Kidney epithelial cell (primary cell): ENCODE data around the gene BBC3. TPM values are rescaled to one million over a fixed set of nuclear protein-coding genes. Genes with fewer than 3 reads are reported as not detected.

Experiments
- DNase-seq: peaks from one replicate; pipeline ENCODE4 v3.0.0-alpha.2; 2010; ENCODE audit warnings: low read depth
- H3K27me3 ChIP-seq: 2 replicates; pipeline ENCODE4 v1.6.0; 2011; ENCODE audit warnings: low read length; ENCODE audit not compliant: control insufficient read depth, insufficient read depth
- H3K36me3 ChIP-seq: 2 replicates; pipeline ENCODE4 v1.5.1; 2011; ENCODE audit warnings: low read length; ENCODE audit not compliant: control insufficient read depth, insufficient read depth
- H3K4me3 ChIP-seq: 2 replicates; pipeline ENCODE4 v1.5.1; 2011; ENCODE audit warnings: low read depth, mild to moderate bottlenecking, control low read depth, low read length
- CTCF ChIP-seq: IDR thresholded peaks from 2 replicates; pipeline ENCODE4 v1.5.1; 2011; ENCODE audit warnings: mild to moderate bottlenecking, moderate library complexity, low read length, control low read depth, inconsistent platforms; ENCODE audit not compliant: insufficient read depth, poor library complexity, severe bottlenecking
- total RNA-seq: library from RNA; depleted of rRNA; stranded (reverse); fragments of >200 nt; gene quantifications from 2 replicates; pipeline ENCODE4 v1.2.3, GENCODE V29; 2015

Gene BBC3
- total RNA-seq, 1 donor from 2014 or later: 46.8 TPM

DNA sequence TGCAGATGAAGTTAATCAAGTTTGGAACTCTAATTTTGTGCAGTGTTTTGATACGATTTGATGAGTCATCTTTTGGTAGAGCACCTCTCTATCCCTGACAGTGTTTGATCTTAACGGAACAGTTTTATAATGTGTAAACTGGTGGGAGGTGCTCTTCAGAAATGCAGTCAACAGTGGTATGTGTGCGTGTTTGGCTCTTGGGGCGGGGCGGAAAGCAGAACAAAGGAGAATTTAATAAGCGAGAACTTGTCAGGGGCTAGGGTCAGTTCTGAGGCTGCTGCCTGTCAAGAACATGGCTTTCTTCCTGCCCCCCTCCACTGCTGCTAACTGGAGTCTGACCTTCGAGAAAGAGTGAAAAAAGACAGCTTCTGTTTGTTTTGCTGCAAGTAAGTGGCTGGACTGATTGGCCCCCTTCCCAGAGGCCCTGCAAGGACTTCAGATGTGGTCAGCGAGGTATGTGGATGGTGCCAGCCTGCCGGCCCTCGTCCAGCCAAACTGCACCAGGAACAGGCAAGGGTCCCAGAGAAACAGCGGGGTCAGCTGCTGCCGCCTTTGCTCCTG is 40.8 kb downstream of the BBC3 start:
- TF ChIP-seq CTCF: no peak
- no peak overlapping the region for H3K4me3 ChIP-seq
- H3K36me3 ChIP-seq: no peaks in the 10 kb centered on the region
- DNase-seq: peak; percentile 67
- no peaks in the 10 kb centered on the region for H3K27me3 ChIP-seq

DNA sequence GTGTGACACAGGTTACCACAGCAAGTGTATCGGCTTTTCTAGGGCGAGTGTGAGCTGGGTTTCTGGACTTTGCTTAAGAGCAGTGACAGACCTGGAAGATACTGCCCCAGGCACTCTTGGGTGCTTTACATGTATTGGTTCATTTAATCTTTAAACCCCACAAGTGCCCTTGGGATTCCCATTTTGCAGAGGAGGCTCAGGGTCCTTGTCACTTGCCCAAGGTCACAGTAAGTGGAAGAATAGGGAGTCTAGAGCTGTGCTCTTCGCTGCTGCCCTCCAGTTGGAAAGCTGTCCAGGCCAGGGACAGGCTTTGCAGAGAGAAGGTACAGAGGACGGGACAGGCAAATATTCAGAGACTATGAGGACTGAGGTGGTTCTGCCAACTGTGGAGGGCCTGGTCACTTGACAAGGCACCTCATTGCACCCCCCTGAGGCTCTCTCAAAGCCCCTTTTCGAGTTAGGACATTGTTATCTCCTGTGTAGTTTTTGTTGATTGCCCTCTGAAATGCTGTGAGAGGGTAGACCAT is 42.4 kb downstream of the BBC3 start:
- no peak for TF ChIP-seq CTCF
- Histone ChIP-seq H3K27me3 (no peaks in the 10 kb centered on the region), H3K4me3 (no peak overlapping the region), H3K36me3 (peaks cover 1% of the 10 kb centered on the region)
- DNase-seq: no peak

DNA sequence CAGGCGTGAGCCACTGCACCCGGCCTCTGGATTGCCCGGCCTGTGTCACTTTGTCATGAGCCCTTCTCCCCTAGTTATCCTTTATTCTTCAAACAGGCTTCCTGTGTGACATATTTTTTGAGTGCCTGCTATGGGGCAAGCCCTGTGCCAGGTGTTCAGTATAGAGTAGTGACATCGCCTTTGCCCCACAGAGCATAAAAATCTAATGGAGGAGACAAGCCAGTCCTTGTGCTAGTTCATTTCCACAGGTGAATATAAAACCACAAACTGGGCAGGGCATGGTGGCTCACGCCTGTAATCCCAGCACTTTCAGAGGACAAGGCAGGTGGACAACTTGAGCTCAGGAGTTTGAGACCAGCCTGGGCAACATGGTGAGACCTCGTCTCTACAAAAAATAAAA is 43.2 kb downstream of the BBC3 start:
- DNase-seq: no peak
- Histone ChIP-seq H3K36me3 (peaks cover 1% of the 10 kb centered on the region), H3K4me3 (no peak overlapping the region), H3K27me3 (no peaks in the 10 kb centered on the region)
- no peak for TF ChIP-seq CTCF

DNA sequence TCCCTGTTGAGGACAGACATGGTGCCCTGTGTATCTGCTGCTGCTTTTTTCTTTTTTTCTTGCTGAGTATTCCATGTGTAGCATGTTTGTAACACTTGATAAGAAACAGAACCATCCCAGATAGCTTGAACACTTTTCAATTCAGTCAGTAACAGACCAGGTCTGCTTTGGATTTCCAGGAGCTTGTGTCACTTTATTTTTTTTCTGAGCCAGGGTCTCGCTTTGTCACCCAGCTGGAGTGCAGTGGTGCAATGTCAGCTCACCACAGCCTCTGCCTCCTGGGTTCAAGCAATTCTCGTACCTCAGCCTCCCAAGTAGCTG is 43.7 kb downstream of the BBC3 start:
- H3K4me3 ChIP-seq: no peak overlapping the region
- H3K27me3 ChIP-seq: no peaks in the 10 kb centered on the region
- H3K36me3 ChIP-seq: peaks cover 1% of the 10 kb centered on the region
- no peak for TF ChIP-seq CTCF
- no peak for DNase-seq

- no peak overlapping the region for H3K4me3 ChIP-seq
- TF ChIP-seq CTCF: no peak
- H3K36me3 ChIP-seq: peaks cover 1% of the 10 kb centered on the region
- DNase-seq: no peak
- H3K27me3 ChIP-seq: no peaks in the 10 kb centered on the region
Observed at GRCh38 chr19:47186446-47187334, 44.3 kb downstream of the BBC3 start.

- DNase-seq: no peak
- H3K27me3 ChIP-seq: no peaks in the 10 kb centered on the region
- H3K4me3 ChIP-seq: no peak overlapping the region
- H3K36me3 ChIP-seq: peaks cover 1% of the 10 kb centered on the region
- no peak for TF ChIP-seq CTCF
Observed at GRCh38 chr19:47183601-47184000, 47.4 kb downstream of the BBC3 start.
